ENCODE data around the gene LYZL1. TPM values are rescaled to one million over a fixed set of nuclear protein-coding genes. Genes with fewer than 3 reads are reported as not detected.
"Not testable (repeated sequence)": the region's sequence is repeated elsewhere in the genome, so short reads cannot be mapped to it uniquely, and the experiment has no call there.

The LYZL1 gene
- total and polyA plus RNA-seq, 8 donors: not detected

- no peak for DNase-seq
- Histone ChIP-seq H3K4me3 (no peak overlapping the region), H3K9me3 (no peaks in the 10 kb centered on the region), H3K27me3 (peaks cover 0 to 14% of the 10 kb centered on the region in 2 donors), H3K36me3 (no peaks in the 10 kb centered on the region), H3K4me1 (peaks cover 3 to 10% of the 10 kb centered on the region in 2 donors), H3K27ac (no peak overlapping the region)
- no peak for ATAC-seq
- intact Hi-C loops (cut with DNase I): no loop called here
- TF ChIP-seq, protein P1, sequence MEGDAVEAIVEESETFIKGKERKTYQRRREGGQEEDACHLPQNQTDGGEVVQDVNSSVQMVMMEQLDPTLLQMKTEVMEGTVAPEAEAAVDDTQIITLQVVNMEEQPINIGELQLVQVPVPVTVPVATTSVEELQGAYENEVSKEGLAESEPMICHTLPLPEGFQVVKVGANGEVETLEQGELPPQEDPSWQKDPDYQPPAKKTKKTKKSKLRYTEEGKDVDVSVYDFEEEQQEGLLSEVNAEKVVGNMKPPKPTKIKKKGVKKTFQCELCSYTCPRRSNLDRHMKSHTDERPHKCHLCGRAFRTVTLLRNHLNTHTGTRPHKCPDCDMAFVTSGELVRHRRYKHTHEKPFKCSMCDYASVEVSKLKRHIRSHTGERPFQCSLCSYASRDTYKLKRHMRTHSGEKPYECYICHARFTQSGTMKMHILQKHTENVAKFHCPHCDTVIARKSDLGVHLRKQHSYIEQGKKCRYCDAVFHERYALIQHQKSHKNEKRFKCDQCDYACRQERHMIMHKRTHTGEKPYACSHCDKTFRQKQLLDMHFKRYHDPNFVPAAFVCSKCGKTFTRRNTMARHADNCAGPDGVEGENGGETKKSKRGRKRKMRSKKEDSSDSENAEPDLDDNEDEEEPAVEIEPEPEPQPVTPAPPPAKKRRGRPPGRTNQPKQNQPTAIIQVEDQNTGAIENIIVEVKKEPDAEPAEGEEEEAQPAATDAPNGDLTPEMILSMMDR (IDR thresholded peaks at IDR 0.05): no peak
Observed at GRCh38 chr10:29319205-29319781, 30.4 kb downstream of the LYZL1 start.

GRCh38 chr10:29320680-29321121 lies 31.8 kb downstream of the LYZL1 start:
- intact Hi-C loops (cut with DNase I); H3K9me3 ChIP-seq; H3K4me1 ChIP-seq; H3K36me3 ChIP-seq; H3K27ac ChIP-seq; H3K4me3 ChIP-seq; ATAC-seq; DNase-seq: not testable (repeated sequence)
- H3K27me3 ChIP-seq: peaks cover 0 to 14% of the 10 kb centered on the region in 2 donors

- TF ChIP-seq, protein P1 (IDR thresholded peaks at IDR 0.05): no peak
- ATAC-seq (no peak), DNase-seq (no peak)
Observed at GRCh38 chr10:29321656-29322055, 32.8 kb downstream of the LYZL1 start.

GRCh38 chr10:29322918-29323317 lies 34.0 kb downstream of the LYZL1 start:
- peaks cover 2 to 10% of the 10 kb centered on the region in 2 donors for H3K4me1 ChIP-seq
- intact Hi-C loops (cut with DNase I): no loop called here
- H3K4me3 ChIP-seq: no peak overlapping the region
- no peak overlapping the region for H3K27ac ChIP-seq
- DNase-seq (no peak), ATAC-seq (no peak)
- TF ChIP-seq, protein P1 (IDR thresholded peaks at IDR 0.05): no peak
- no peaks in the 10 kb centered on the region for H3K36me3 ChIP-seq
- peaks cover 0 to 14% of the 10 kb centered on the region in 2 donors for H3K27me3 ChIP-seq
- H3K9me3 ChIP-seq: no peaks in the 10 kb centered on the region

More at GRCh38 chr10:29321656-29322055, 32.8 kb downstream of the LYZL1 start:
- H3K27ac ChIP-seq: no peak overlapping the region
- H3K9me3 ChIP-seq: no peaks in the 10 kb centered on the region
- H3K4me1 ChIP-seq: peaks cover 3 to 10% of the 10 kb centered on the region in 2 donors
- intact Hi-C loops (cut with DNase I): no loop called here
- H3K4me3 ChIP-seq: no peak overlapping the region
- peaks cover 0 to 14% of the 10 kb centered on the region in 2 donors for H3K27me3 ChIP-seq
- no peaks in the 10 kb centered on the region for H3K36me3 ChIP-seq

GRCh38 chr10:29323367-29323766 lies 34.5 kb downstream of the LYZL1 start:
- no peak for DNase-seq
- TF ChIP-seq, protein P1 (IDR thresholded peaks at IDR 0.05): no peak
- H3K36me3 ChIP-seq: no peaks in the 10 kb centered on the region
- peaks cover 0 to 5% of the 10 kb centered on the region in 2 donors for H3K4me1 ChIP-seq
- no peak overlapping the region for H3K4me3 ChIP-seq
- H3K9me3 ChIP-seq: no peaks in the 10 kb centered on the region
- no peak for ATAC-seq
- intact Hi-C loops (cut with DNase I): no loop called here
- peaks cover 0 to 14% of the 10 kb centered on the region in 2 donors for H3K27me3 ChIP-seq
- H3K27ac ChIP-seq: no peak overlapping the region
